HEK293 (cell line): ENCODE measurements around the gene PSMC3.

Experiments used
- CTCF ChIA-PET: fragments of 350-600 bp; formaldehyde crosslinking; extraction: SDS; loops from one replicate; lab custom pipeline; 2021; ENCODE audit warnings: antibody characterized with exemption; lab: Yijun Ruan, JAX
- POLR2A ChIA-PET: fragments of 300-600 bp; formaldehyde crosslinking; extraction: SDS; loops from one replicate; lab custom pipeline; 2020; ENCODE audit warnings: antibody characterized with exemption, inconsistent platforms; lab: Yijun Ruan, JAX
- H3K27ac ChIP-seq: fragments of 200-500 bp; sonication (Bioruptor generic); 2 replicates; pipeline ENCODE4 v1.5.1; 2014; ENCODE audit warnings: low read depth, low read length, control low read depth, inconsistent platforms; ENCODE audit errors: extremely low read depth
- H3K36me3 ChIP-seq, 2 experiments: fragments of 200-500 bp in 1 of 2; sonication (Bioruptor generic) in 1 of 2; 1 replicate in 1 of 2; 2 replicates in 1 of 2; pipeline ENCODE4 v1.5.1; 2014 to 2017; ENCODE audit warnings: inconsistent platforms in 2 of 2, low read length in 2 of 2; ENCODE audit not compliant: control insufficient read depth in 2 of 2, insufficient read depth in 1 of 2
- H3K4me1 ChIP-seq: fragments of 200-500 bp; sonication (Bioruptor generic); 2 replicates; pipeline ENCODE4 v1.5.1; 2014; ENCODE audit warnings: mild to moderate bottlenecking, low read length, inconsistent platforms; ENCODE audit not compliant: control insufficient read depth, insufficient read depth
- H3K4me3 ChIP-seq: 2 replicates; pipeline ENCODE4 v1.5.1; 2011; ENCODE audit warnings: low read depth, mild to moderate bottlenecking, control low read depth, low read length, moderate library complexity
- H3K9me3 ChIP-seq: fragments of 200-500 bp; sonication (Bioruptor generic); 2 replicates; pipeline ENCODE4 v1.5.1; 2014; ENCODE audit warnings: low read depth, low read length, inconsistent platforms; ENCODE audit not compliant: control insufficient read depth, insufficient read depth
- GLI2 ChIP-seq: fragments of 450-650 bp; formaldehyde crosslinking; IDR thresholded peaks from 2 replicates; pipeline ENCODE4; 2017; ENCODE audit warnings: missing biosample characterization, missing genetic modification characterization, low read depth, borderline replicate concordance
- RBAK ChIP-seq: fragments of 450-650 bp; formaldehyde crosslinking; IDR thresholded peaks from 2 replicates; pipeline ENCODE4 v1.5.1; 2016; ENCODE audit warnings: missing biosample characterization, missing genetic modification characterization
- TCF7L2 ChIP-seq: IDR thresholded peaks from 2 replicates; pipeline ENCODE4 v1.6.1; 2011; ENCODE audit warnings: low read depth, mild to moderate bottlenecking, inconsistent platforms, low read length, moderate library complexity, borderline replicate concordance
- ZNF16 ChIP-seq: fragments of 450-650 bp; formaldehyde crosslinking; IDR thresholded peaks from 2 replicates; pipeline ENCODE4 v1.5.1; 2016; ENCODE audit warnings: low read depth, missing biosample characterization, missing genetic modification characterization
- ZNF169 ChIP-seq: fragments of 450-650 bp; formaldehyde crosslinking; IDR thresholded peaks from 2 replicates; pipeline ENCODE4 v1.5.1; 2016; ENCODE audit warnings: missing biosample characterization, missing genetic modification characterization
- ZNF174 ChIP-seq: fragments of 450-650 bp; formaldehyde crosslinking; IDR thresholded peaks from 2 replicates; pipeline ENCODE4 v1.5.0; 2017; ENCODE audit warnings: missing biosample characterization, mild to moderate bottlenecking, missing genetic modification characterization
- ZNF175 ChIP-seq: fragments of 450-650 bp; formaldehyde crosslinking; IDR thresholded peaks from 2 replicates; pipeline ENCODE4 v1.5.1; 2016; ENCODE audit warnings: missing biosample characterization, missing genetic modification characterization
- ZNF19 ChIP-seq: fragments of 450-650 bp; formaldehyde crosslinking; IDR thresholded peaks from 2 replicates; pipeline ENCODE4; 2016; ENCODE audit warnings: missing biosample characterization, missing genetic modification characterization, low read depth
- ZNF211 ChIP-seq: fragments of 450-650 bp; formaldehyde crosslinking; IDR thresholded peaks from 2 replicates; pipeline ENCODE4 v1.5.1; 2016; ENCODE audit warnings: low read depth, missing biosample characterization, missing genetic modification characterization
- ZNF24 ChIP-seq: fragments of 450-650 bp; formaldehyde crosslinking; IDR thresholded peaks from 2 replicates; pipeline ENCODE4 v1.5.1; 2016; ENCODE audit warnings: missing biosample characterization, missing genetic modification characterization
- ZNF324 ChIP-seq: fragments of 450-650 bp; formaldehyde crosslinking; IDR thresholded peaks from 2 replicates; pipeline ENCODE4 v1.5.1; 2016; ENCODE audit warnings: missing biosample characterization, missing genetic modification characterization
- ZNF350 ChIP-seq: fragments of 450-650 bp; formaldehyde crosslinking; IDR thresholded peaks from 2 replicates; pipeline ENCODE4 v1.5.0; 2017; ENCODE audit warnings: missing biosample characterization, mild to moderate bottlenecking, missing genetic modification characterization
- ZNF529 ChIP-seq: fragments of 450-650 bp; formaldehyde crosslinking; IDR thresholded peaks from 2 replicates; pipeline ENCODE4 v1.5.1; 2017; ENCODE audit warnings: missing genetic modification characterization, missing biosample characterization; ENCODE audit not compliant: insufficient replicate concordance
- ZNF654 ChIP-seq: fragments of 450-650 bp; formaldehyde crosslinking; IDR thresholded peaks from 2 replicates; pipeline ENCODE4 v1.5.1; 2016; ENCODE audit warnings: low read depth, missing biosample characterization, missing genetic modification characterization
- ZNF843 ChIP-seq: fragments of 450-650 bp; formaldehyde crosslinking; IDR thresholded peaks from 2 replicates; pipeline ENCODE4 v1.5.1; 2016; ENCODE audit warnings: missing biosample characterization, missing genetic modification characterization
- TF ChIP-seq, protein P1 (sequence below): fragments of 450-650 bp; formaldehyde crosslinking; IDR thresholded peaks from 2 replicates; pipeline ENCODE4 v1.5.1; 2016; ENCODE audit warnings: missing biosample characterization, missing genetic modification characterization
- TF ChIP-seq, protein P2 (sequence below): fragments of 450-650 bp; formaldehyde crosslinking; IDR thresholded peaks from 2 replicates; pipeline ENCODE4 v1.5.1; 2016; ENCODE audit warnings: missing biosample characterization, missing genetic modification characterization
- TF ChIP-seq, protein P3 (sequence below): fragments of 450-650 bp; formaldehyde crosslinking; IDR thresholded peaks from 2 replicates; pipeline ENCODE4 v1.5.1; 2017; ENCODE audit warnings: missing biosample characterization, missing genetic modification characterization
- TF ChIP-seq, protein P4 (sequence below): sonication (generic); formaldehyde crosslinking; IDR thresholded peaks from 2 replicates; pipeline ENCODE4 v1.8.1; 2022; ENCODE audit warnings: mild to moderate bottlenecking, moderate library complexity, missing genetic modification reagents
- TF ChIP-seq, protein P5 (sequence below): fragments of 450-650 bp; formaldehyde crosslinking; IDR thresholded peaks from 2 replicates; pipeline ENCODE4 v1.5.1; 2016; ENCODE audit warnings: missing biosample characterization, missing genetic modification characterization
- TF ChIP-seq, protein P6 (sequence below): fragments of 450-650 bp; formaldehyde crosslinking; optimal IDR thresholded peaks from 2 replicates; pipeline ENCODE3; 2016; ENCODE audit warnings: missing biosample characterization, mild to moderate bottlenecking, missing genetic modification characterization

The PSMC3 gene

DNA sequence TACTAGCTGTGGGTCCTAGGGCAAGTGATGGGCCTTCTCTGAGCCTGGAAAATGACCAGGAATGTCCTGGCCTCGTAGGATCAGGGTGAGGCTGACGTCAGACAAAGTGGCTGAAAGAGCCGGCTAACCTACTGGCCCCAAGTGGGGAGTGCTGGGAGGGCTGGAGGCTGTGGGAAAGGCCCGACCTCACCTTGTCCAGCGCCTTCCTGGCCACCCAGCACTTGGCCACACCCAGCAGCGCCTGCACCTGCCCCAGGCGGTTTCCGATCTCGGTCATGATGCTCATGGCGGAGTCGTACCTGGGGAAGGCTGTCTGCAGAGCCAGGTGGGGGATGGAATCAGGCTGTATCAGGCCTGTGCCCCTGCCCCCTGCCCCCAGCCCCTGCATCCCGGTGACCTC is 15.2 kb upstream of the PSMC3 start (continued):
- TF ChIP-seq, protein P1, sequence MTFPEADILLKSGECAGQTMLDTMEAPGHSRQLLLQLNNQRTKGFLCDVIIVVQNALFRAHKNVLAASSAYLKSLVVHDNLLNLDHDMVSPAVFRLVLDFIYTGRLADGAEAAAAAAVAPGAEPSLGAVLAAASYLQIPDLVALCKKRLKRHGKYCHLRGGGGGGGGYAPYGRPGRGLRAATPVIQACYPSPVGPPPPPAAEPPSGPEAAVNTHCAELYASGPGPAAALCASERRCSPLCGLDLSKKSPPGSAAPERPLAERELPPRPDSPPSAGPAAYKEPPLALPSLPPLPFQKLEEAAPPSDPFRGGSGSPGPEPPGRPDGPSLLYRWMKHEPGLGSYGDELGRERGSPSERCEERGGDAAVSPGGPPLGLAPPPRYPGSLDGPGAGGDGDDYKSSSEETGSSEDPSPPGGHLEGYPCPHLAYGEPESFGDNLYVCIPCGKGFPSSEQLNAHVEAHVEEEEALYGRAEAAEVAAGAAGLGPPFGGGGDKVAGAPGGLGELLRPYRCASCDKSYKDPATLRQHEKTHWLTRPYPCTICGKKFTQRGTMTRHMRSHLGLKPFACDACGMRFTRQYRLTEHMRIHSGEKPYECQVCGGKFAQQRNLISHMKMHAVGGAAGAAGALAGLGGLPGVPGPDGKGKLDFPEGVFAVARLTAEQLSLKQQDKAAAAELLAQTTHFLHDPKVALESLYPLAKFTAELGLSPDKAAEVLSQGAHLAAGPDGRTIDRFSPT = no peak
- no peak for TF ChIP-seq GLI2 (tag by site-specific recombination)
- TF ChIP-seq, protein P2, sequence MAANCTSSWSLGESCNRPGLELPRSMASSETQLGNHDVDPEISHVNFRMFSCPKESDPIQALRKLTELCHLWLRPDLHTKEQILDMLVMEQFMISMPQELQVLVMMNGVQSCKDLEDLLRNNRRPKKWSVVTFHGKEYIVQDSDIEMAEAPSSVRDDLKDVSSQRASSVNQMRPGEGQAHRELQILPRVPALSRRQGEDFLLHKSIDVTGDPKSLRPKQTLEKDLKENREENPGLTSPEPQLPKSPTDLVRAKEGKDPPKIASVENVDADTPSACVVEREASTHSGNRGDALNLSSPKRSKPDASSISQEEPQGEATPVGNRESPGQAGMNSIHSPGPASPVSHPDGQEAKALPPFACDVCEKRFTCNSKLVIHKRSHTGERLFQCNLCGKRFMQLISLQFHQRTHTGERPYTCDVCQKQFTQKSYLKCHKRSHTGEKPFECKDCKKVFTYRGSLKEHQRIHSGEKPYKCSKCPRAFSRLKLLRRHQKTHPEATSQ (tag by site-specific recombination) = no peak

DNA sequence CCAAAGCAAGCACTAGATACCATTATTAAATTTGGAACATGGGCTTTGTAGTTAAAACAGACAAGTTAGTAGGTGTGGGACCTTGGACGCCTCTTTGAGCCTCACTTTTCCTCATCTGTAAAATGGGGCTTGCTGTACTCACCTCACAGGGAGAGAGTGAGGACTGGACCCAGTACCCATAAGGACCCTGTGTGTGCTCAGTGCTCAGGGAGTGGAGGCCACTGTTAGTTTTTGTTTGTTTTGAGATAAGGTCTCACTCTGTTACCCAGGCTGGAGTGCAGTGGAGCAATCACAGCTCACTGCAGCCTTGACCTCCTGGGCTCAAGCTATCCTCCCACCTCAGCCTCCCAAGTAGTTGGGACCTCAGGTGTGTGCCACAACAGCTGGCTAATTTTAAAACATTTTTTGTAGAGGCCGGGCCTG is 13.8 kb upstream of the PSMC3 start:
- no peak for TF ChIP-seq ZNF24 (tag by site-specific recombination)
- TF ChIP-seq ZNF16 (tag by site-specific recombination) = no peak
- TF ChIP-seq RBAK (tag by site-specific recombination) = no peak
- TF ChIP-seq, protein P2 (tag by site-specific recombination) = no peak
- no peak for TF ChIP-seq ZNF529 (tag by site-specific recombination)
- TF ChIP-seq, protein P3, sequence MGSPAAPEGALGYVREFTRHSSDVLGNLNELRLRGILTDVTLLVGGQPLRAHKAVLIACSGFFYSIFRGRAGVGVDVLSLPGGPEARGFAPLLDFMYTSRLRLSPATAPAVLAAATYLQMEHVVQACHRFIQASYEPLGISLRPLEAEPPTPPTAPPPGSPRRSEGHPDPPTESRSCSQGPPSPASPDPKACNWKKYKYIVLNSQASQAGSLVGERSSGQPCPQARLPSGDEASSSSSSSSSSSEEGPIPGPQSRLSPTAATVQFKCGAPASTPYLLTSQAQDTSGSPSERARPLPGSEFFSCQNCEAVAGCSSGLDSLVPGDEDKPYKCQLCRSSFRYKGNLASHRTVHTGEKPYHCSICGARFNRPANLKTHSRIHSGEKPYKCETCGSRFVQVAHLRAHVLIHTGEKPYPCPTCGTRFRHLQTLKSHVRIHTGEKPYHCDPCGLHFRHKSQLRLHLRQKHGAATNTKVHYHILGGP = no peak
- TF ChIP-seq ZNF654 = no peak
- no peak for TF ChIP-seq TCF7L2
- no peak for TF ChIP-seq ZNF174 (tag by site-specific recombination)
- TF ChIP-seq, protein P4, sequence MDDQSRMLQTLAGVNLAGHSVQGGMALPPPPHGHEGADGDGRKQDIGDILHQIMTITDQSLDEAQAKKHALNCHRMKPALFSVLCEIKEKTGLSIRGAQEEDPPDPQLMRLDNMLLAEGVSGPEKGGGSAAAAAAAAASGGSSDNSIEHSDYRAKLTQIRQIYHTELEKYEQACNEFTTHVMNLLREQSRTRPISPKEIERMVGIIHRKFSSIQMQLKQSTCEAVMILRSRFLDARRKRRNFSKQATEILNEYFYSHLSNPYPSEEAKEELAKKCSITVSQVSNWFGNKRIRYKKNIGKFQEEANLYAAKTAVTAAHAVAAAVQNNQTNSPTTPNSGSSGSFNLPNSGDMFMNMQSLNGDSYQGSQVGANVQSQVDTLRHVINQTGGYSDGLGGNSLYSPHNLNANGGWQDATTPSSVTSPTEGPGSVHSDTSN (CRISPR knock-in tag) = no peak
- TF ChIP-seq, protein P5, sequence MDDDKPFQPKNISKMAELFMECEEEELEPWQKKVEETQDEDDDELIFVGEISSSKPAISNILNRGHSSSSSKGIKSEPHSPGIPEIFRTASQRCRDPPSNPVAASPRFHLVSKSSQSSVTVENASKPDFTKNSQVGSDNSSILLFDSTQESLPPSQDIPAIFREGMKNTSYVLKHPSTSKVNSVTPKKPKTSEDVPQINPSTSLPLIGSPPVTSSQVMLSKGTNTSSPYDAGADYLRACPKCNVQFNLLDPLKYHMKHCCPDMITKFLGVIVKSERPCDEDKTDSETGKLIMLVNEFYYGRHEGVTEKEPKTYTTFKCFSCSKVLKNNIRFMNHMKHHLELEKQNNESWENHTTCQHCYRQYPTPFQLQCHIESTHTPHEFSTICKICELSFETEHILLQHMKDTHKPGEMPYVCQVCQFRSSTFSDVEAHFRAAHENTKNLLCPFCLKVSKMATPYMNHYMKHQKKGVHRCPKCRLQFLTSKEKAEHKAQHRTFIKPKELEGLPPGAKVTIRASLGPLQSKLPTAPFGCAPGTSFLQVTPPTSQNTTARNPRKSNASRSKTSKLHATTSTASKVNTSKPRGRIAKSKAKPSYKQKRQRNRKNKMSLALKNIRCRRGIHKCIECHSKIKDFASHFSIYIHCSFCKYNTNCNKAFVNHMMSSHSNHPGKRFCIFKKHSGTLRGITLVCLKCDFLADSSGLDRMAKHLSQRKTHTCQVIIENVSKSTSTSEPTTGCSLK (tag by site-specific recombination) = no peak
- TF ChIP-seq ZNF19 (tag by site-specific recombination) = no peak
- TF ChIP-seq ZNF350 = no peak
- TF ChIP-seq ZNF169 (tag by site-specific recombination) = no peak
- TF ChIP-seq ZNF324 (tag by site-specific recombination) = no peak
- TF ChIP-seq ZNF175 (tag by site-specific recombination) = no peak
- TF ChIP-seq, protein P1 = no peak
- TF ChIP-seq, protein P6, sequence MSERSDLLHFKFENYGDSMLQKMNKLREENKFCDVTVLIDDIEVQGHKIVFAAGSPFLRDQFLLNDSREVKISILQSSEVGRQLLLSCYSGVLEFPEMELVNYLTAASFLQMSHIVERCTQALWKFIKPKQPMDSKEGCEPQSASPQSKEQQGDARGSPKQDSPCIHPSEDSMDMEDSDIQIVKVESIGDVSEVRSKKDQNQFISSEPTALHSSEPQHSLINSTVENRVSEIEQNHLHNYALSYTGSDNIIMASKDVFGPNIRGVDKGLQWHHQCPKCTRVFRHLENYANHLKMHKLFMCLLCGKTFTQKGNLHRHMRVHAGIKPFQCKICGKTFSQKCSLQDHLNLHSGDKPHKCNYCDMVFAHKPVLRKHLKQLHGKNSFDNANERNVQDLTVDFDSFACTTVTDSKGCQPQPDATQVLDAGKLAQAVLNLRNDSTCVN (tag by site-specific recombination) = no peak
- TF ChIP-seq ZNF211 (tag by site-specific recombination) = no peak
- no peak for TF ChIP-seq ZNF843
- no peaks in the 10 kb centered on the region for H3K9me3 ChIP-seq
- ChIA-PET CTCF (interaction anchor here (0.7 kb wide), 1 partner anchor 88 kb away, joined by 6 read pairs; no protein-coding TSS in a partner anchor), POLR2A (no interaction called here)
- H3K36me3 ChIP-seq = no peaks in the 10 kb centered on the region
- H3K4me3 ChIP-seq = no peak overlapping the region
- H3K27ac ChIP-seq = no peak overlapping the region
- no peaks in the 10 kb centered on the region for H3K4me1 ChIP-seq
